ENCODE measurements around the gene HMCN2.
"Not testable (repeated sequence)": the region's sequence is repeated elsewhere in the genome, so short reads cannot be mapped to it uniquely, and the experiment has no call there.

Gene HMCN2

DNA sequence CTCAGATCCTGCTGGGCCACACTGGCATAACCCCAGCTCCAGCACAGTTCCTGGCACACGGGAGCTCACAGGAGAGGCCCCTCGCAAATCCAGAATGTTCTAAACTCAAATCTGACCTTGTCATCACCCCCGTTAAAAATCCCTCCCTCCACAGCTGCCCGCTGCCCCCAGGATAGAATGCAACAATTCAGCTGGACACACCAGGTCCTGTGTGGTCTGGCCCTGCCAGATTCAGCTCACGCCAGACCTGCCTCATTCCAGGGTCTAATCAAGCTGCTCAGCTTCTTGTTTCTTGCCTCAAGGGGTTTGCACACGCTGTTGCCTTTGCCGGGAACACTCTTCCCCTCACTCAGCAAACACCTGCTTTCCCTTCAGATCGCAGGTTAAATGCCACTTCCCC lies 134.2 kb downstream of the HMCN2 start:
- no peak for DNase-seq

DNA sequence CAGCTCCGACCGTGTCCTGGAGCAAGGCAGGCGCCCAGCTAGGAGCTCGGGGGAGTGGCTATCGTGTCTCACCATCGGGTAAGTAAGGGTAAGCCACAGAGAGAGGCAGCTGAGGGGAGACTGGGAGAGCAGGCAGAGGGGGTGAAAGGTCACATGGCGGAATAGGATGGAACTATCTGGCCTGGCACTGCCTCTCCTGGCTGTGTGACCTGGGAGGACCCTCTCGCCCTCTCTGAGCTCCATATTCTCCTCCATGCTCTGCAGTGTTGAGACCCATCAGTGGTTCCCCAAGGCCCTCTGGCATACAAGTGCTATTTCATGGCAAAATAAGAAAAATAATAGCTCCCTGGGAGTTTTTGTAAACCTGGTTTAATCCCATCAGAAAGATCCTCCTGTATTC lies 135.3 kb downstream of the HMCN2 start:
- DNase-seq: no peak

DNA sequence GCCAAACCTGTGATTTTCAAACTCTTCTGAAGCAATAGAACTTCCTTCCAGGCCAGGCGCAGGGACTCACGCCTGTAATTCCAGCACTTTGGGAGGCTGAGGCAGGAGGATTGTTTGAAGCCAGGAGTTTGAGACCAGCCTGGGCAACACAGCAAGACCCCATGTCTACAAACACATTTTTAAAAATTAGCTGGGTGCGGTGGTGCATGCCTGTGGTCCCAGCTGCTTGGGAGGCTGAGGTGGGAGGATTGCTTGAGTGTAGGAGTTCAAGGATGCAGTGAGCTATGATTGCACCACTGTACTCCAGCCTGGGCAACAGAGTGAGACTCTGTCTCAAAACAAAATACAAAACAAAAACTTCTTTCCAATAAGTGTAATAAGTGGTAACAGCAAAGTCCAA lies 136.2 kb downstream of the HMCN2 start:
- DNase-seq: not testable (repeated sequence)

DNA sequence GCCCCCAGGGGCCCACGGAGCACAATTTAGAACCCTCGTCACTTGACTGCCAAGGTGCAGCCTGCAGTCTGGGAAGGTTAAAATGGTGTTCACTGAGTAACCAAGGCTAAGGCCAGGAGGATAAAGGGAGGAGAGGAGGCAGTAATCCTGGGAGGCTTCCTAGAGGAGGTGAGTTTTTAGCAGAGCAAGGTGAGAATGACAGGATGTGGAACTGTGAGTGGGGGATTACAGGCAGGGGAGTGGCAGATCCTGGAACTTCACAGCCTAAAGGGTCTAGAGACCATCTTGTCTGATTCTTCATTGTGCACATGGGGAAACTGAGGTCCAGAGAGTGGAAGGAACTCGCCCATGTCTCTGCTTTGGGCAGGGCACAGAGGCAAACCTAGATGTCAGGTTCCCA lies 136.7 kb downstream of the HMCN2 start:
- no peak for DNase-seq

DNA sequence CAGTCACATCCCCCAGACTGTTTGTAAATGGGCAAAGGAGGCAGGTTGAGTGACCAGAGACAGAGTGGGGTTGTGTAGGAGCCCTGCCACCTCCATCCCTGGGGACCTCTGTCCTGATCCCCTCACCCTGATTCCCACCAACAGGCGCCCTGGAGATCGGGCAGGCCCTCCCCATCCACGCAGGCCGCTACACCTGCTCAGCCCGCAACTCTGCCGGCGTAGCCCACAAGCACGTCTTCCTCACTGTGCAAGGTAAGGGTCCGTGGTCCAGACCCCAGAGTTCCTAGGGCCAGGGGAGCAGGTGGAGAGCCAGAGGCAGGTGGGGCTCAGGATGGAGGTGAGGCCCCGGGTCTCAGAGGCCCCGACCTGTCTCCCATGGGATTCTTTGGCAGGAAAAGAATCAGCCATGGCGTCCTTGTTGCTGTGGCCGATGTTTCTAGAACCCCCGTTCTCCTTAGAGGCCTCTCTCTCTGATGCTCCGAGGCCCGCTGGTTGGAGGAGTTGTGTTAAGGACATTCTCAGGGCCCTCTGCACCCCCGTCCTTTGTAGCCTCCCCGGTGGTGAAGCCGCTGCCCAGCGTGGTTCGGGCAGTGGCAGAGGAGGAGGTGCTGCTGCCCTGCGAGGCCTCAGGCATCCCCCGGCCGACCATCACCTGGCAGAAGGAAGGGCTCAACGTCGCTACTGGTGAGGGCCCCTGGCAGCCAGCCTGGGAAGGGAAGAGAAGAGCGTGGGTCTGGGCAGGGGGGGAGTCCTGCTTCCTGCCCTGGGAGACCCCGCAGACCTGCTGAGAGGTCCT lies 137.3 kb downstream of the HMCN2 start:
- no peak for DNase-seq

DNA sequence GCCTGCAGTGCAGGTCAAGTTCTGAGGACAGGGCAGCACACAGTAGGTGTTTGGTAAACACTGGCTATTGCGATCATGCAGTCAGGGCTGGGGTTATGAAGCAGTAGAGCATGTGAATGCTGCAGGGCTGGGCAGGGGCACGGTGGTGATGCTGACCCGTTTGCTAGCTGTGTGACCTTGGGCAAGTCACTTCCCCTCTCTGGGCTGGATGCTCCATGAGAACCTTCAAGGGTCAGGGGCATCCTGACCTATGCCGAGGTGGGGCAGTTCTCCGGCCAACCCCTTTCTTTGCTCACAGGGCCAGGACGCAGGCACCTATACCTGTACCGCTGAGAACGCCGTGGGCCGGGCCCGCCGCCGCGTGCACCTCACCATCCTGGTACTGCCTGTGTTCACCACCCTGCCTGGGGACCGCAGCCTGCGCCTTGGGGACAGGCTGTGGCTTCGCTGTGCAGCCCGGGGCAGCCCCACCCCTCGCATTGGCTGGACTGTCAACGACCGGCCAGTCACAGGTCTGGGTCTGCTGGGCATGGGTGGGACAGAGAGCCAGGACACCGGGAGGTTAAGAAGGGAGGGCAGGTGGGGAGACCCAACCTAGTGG lies 140.2 kb downstream of the HMCN2 start:
- DNase-seq: no peak

DNA sequence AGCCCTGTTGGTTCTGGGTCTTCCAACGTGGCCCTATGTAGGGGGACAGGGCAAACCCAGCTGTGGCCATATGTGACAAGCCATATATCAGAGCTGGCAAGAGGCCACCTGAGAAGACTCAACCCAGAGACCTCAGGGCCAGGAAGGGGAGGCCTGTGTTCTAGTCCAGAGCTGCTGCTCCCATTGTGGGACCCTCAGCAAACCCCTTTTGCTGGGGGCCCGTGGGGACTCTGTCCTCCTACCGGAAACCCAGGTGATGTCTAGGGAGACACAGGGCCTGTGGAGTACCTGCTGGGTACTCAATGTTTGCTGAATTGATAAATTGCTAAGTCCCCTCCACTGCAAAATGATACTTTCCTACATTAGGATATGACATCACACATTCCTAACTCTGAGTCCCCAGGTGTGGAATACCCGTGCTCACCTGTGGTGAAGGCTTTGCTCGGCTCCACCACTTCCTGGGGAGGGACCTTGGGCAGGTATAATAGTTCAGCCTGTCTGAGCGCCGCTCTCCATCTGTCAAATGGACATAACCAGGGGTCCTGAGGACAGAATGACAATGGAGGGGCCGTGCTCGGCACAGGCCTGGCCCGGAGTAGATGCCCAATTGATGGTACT lies 140.8 kb downstream of the HMCN2 start:
- DNase-seq: no peak

DNA sequence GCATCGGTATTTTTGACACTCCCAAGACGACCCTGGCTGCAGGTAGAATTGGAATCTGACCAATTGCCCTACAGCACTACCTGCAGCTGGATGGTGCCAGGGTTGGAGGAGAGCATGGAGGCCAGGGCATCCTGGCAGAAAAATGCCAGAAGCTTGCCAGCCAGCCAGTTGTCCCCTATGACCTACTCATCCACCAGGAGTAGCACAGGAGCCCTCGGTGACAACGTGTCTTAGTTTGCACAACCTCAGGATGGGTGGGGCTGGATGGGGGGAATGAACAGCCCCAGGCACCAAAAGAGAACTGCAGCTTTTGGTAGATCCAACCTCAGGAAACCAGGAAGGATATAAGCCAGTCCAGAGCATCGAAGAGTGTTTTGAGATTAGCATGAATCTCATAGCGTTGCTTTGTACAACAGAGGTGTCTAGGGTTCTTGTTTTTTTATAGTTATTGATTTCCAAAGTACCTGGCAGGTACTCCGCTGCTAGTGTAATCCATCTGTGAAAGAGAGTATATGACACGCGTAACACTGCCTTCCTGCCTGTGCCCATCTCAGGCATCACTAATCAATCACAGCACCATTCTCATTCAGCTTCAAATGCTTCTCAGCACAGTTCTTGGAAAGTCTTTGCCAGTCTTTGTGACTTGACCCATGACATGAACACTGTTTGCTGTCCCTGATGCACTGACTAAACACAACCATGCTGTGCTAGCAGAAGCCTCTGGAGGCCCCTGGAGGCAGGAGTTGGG lies 142.5 kb downstream of the HMCN2 start:
- DNase-seq: no peak

DNA sequence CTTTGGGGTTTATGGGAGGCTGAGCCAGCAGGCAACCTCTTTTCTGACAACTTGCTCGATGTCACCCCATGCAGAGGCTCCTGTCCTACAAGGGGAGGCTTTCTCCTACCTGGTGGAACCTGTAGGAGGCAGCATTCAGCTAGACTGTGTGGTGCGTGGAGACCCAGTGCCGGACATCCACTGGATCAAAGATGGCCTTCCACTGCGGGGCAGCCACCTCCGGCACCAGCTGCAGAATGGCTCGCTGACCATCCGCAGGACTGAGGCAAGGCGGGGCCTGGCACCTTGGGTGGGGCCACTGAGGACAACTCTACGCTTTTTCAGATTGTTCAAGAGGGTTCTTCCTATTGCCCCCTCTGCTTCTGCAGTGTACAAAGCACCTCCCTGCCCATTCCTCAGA lies 143.1 kb downstream of the HMCN2 start:
- DNase-seq: no peak

DNA sequence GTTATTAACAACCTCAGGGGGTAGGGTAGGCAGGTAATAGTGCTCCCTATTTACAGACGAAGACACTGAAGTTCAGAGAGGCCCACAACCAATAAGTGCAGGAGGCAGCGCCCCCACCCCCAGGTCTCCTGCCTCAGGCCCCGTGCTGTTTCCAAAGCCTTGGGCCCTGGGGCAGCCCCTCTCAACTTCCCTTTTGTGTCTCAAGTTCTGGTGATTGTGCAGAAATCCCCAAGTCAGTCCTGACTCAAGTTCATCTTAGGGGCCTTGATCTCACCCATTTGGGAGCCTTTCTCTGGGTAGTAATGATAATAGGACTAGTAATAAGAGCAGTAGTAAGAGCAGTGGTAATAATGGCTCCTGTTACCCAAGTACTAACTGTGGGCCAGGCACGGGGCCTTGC lies 143.7 kb downstream of the HMCN2 start:
- no peak for DNase-seq

DNA sequence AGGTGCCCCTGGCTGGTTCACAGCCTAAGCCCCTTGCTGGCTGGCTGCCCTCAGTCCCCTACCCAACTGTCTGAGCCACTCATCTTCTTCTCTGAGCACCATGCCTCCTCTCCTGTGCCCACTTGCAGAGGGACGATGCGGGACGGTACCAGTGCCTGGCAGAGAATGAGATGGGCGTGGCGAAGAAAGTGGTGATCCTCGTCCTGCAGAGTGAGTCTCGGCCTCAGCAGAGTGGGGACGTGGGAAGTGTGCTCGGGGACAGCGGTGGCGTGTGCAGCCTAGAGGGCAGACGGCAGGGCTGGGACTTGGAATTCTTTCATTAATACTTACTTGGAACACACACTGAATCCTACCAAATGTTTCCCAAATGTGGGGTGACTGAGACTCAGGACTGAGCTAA lies 144.9 kb downstream of the HMCN2 start:
- no peak for DNase-seq

DNA sequence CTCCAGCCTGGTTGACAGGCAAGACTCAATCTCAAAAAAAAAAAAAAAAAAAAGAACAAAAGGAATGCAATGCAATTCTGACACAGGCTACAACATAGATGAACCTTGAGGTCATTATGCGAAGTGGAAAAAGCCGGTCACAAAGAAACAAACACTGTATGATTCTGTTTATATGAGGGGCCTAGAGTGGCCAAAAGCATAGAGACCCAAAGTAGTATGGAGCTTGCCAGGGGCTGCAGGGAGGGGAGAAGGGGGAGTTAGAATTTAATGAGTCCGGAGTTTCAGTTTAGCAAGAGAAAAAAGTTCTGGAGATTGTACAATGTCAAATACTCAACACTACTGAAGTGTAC lies 146.0 kb downstream of the HMCN2 start:
- DNase-seq: no peak

DNA sequence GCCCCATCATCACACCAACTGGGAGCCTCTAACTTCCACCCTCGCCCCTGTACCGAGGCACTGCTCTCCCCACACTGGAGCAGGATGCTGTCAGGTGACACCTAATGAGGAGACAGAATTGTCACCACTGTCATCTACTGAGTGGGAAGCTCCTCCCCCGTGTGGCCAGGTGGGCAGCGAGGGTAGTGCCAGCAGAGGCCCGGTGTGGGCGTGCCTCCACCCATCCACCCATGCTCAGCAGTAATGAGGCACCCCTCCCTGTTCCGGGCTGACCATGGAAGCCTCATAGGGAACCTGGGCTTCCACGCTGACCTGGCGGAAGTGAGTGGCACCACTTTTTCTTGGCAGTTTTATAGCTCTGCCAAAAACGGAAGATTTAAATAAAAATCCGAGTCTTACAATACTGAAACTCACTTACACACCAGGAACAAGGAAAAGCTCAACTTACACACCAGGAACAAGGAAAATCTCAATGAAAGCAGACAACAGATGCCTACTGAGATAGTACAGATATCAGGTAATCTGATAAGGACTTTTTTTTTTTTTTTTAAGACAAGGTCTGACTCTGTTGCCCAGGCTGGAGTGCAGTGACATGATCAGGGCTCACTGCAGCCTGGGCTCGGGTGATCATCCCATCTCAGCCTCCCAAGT lies 148.6 kb downstream of the HMCN2 start:
- no peak for DNase-seq

DNA sequence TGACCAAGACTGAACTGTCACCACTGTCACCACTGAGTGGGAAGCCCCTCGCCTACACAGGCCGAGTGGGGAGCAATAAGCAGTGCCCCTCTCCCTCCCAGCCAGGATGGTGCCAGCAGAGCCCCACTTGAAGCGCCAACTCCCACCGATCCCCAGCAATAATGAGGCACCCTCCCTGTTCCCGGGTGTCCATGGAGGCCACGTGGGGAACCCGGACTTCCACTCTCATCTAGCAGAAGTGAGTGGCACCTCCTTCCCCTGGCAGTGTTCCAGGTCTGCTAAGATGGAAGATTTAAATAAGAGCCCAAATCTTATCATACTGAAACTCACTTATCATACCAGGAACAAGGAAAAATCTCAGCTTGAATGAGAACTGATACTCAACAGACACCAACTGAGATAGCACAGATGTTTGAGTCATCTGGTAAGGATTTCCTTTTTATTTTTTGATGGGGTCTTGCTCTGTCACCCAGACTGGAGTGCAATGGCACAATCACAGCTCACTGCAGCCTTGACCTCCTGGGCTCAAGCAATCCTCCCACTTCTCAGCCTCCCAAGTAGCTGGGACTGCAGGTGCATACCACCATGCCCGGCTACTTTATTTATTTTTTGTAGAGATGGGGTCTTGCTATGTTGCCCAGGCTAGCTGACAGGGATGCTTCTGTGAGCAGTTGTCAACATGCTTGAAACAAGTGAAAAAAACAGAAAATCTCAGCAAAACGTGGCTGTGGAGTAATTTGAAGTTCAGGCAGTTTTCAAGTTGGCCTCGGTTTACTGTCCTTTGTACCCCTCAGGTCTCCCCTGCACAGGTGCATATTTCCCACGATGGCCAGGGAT lies 149.6 kb downstream of the HMCN2 start:
- no peak for DNase-seq

DNA sequence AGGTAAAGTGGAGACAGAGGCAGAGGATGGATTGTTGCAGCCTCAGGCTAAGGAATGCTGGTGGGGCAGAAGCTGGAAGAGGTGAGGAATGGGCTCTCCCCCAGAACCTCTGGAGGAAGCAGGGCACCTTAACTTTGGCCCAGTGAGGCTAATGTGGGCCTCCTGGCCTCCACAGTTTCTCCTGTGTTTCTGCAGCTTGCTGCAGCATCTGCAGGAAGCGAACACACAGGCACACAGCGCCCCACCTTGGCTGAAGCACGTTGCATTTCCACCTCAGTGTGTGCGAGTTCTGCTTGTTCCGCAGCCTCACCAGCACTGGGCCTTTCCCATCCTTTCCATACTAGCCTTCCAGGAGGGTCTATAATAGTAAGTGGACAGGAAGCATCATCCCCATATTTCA lies 152.0 kb downstream of the HMCN2 start:
- DNase-seq: no peak

DNA sequence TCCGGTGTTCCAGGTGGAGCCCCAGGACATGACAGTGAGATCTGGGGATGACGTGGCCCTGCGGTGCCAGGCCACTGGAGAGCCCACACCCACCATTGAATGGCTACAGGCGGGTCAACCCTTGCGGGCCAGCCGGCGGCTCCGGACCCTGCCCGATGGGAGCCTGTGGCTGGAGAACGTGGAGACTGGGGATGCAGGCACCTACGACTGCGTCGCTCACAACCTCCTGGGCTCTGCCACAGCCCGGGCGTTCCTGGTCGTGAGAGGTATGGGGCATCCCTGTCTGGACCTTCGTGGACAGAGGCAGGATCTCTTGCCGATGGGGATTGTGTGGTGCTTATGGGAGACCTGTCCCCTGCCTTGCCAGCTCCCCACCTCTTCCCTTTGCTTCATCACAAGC lies 153.2 kb downstream of the HMCN2 start:
- DNase-seq: no peak

DNA sequence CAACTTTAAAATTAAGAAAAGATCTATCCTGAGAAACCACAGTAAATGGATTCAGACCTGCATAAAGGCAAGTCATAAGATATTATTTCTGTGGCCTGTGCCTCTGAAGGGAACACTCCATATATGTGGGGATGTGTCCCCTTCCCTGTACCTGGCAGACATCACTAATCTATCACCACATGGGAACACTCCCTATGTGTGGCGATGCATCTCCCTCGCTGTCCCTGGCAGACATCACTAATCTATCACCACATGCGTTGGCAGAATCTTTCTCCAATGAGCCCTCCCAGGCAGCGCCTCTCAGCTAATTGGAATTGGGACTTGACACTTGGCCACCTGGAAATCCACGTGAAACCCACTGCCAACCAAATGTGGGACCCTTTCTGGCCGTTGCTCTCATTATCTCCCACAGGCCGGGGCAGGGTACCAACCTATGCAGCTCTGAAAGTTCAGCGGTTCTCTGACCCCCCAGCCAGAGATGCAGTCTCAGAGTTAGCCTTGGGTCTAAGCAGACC lies 154.0 kb downstream of the HMCN2 start:
- no peak for DNase-seq

DNA sequence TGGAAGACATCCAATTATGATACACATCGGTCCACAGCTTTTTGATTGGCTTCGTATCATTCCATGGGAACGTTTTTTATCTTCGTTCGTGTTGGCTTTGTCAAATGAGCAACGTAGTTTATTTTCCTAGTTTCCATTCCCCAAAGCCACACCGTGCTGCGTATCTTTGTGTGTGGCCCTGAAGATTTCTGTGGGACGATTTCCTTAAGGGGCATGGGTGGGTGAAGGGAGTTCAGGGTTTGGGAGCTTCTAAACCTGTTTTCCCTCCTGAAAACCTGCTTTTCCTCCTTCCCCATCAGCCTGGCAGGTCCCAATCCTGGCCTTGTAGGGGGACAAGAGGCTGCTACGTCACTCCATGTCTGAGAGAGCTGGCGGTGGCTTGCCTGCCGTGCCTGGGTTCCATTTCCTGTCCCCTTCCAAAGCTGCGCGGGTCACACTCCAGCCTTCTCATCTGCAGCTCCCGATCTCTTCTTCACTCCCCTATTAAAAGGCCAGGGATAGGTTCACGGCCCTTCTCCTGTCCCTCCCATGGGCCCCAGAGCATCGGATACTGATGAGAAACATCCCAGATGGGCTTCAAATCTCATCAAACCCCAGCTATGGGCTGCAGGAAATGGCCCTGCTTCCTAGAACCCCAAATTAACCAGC lies 155.7 kb downstream of the HMCN2 start:
- no peak for DNase-seq

DNA sequence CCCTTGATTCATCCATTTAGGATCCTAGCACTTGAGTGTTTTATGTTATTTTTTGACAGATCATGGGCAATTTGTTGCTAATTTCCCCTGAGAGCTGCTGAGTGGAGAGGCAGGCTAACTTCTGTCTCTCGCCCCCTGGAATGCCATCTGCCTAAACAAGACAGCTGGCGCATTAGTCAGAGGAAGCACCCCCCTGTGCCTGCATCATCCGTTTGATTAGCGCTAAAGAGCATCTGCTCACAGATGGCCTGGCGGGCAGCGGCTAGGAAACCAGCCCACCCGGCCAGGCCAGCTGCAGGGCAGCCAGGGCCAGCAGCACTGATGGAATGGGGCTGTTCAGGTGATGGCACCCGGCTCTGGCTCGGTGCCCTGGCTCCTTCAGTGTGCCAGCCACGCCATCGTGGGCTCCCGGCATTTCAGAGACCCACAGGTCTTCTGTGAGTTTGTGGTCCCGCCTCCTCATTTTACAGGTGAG lies 156.3 kb downstream of the HMCN2 start:
- no peak for DNase-seq

DNA sequence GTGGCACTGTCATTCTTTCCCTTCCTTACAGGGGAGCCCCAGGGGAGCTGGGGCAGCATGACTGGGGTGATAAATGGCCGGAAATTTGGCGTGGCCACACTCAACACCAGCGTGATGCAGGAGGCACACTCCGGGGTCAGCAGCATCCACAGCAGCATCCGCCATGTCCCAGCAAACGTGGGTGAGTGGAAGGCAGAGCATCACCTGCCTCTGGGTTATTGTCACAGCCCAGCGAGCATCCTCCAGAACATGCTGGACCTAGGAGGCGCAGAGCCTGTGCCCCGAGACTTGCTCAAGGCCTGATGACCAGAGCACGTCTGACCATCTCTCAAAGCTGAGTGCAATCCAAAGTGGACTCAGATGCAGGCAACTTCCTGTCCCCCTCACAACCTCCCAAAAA lies 157.0 kb downstream of the HMCN2 start:
- DNase-seq: no peak

DNA sequence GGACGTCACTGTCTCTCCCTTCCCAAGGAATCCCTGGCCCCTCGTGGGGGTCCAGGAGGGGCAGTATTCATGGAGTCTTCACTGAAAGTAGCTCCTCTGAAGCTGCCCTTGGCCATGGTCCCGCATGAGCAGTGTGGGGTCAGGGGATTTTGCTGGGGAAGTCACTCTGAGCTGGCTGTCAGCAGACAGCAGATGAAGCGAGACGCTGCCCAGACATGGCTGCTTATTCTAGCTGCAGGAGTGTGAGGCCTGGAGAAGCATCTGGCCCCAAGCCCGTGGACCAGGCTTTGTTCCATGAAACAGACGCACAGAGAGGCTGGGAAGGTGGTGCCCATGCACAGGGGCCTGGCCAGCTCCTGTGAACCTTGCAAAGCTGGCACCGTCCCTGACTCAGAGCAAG lies 157.7 kb downstream of the HMCN2 start:
- no peak for DNase-seq

Data from SIG-M5 (cell line).